GM18951 (cell line): ENCODE measurements around the gene GDAP2.

ENCODE experiments used
- POLR2A ChIP-seq: IDR thresholded peaks from 4 replicates; pipeline ENCODE4 v1.6.1; 2011; ENCODE audit warnings: mild to moderate bottlenecking; ENCODE audit not compliant: insufficient read length, insufficient read depth; ENCODE audit errors: extremely low read depth
- in situ Hi-C: fragments of 300-500 bp; cut with MboI; formaldehyde crosslinking; loops from one replicate; pipeline ENCODE4 v1.12.0; 2022; ENCODE audit warnings: low sequenced_read_pairs, mixed read lengths, inconsistent platforms; ENCODE audit not compliant: unreplicated experiment

GDAP2 gene

GRCh38 chr1:117821774-117822482 is 107.5 kb downstream of the GDAP2 start:
- no peak for TF ChIP-seq POLR2A
- in situ Hi-C loops = no loop called here

DNA sequence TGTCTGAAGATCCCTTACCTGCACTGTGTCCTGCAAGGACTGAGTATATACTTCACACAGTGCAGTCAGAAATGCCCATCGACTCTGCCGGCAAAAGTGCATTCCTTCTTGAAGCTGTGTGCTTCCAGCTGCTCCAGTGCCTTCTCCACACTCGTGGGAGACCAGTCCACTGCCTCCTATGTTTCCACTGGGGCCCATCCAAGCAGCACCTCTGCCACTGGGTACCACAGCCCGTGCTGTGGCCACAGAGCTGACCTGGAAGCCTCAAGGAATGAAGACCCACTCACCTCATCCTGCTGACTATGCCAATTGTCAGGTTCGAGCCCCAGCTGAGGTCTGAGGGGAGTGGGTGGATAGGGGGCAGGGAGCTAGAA is 108.1 kb downstream of the GDAP2 start:
- TF ChIP-seq POLR2A = no peak
- in situ Hi-C loops = no loop called here

DNA sequence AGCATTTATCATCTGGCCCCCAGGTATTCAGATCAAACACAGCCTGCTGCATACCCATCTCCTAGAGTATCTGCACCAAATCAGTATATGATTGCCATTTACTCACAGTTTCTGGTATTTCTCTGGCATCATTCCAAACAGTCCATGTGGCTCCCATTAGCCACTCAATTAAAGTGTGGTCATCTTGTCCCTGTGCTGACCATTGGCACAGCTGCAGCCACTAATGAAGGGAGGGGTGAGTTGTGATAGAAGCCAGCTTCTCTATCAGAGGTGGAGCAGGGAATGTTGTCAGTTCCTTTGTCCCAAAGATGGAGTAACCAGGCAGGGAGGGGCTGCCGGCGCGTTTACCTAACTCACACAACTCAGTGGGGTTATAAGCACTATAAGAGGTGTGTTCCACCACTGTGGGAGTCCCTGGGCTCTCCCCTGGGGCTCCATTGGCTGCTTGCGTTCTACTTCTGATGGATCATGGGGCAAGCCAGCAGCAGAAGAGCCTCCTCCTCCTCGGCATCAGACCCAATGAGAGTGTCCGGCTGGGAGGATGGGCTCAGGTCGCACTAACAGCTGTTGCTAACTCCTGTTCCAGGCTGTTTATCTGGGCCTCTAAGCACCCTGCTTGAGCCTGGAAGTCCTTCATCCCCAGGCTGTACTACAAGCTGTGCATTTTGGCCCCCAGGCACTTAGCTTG is 108.6 kb downstream of the GDAP2 start:
- in situ Hi-C loops = no loop called here
- TF ChIP-seq POLR2A = no peak

DNA sequence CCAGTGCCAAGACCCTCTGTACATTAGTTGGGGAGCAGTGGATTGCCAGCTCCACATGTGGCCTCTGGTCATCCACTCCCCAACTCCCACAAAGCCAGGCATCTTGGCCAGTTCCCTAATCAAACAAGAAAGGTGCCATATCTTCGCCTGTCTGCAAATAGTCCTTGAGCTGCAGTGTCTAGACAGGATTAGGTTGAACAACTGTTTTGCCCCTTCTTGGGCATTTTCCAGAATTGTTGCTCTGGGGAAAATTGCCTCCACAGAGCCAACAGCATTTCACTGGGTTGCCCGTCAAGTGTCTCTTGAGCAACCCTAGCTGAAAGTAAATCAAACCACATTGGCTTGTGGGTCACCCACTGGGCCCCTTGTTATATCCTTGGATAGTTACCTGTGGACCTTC is 109.3 kb downstream of the GDAP2 start:
- in situ Hi-C loops = no loop called here
- no peak for TF ChIP-seq POLR2A

- no peak for TF ChIP-seq POLR2A
- in situ Hi-C loops = no loop called here
Measured at GRCh38 chr1:117819301-117819700, 110.1 kb downstream of the GDAP2 start.

DNA sequence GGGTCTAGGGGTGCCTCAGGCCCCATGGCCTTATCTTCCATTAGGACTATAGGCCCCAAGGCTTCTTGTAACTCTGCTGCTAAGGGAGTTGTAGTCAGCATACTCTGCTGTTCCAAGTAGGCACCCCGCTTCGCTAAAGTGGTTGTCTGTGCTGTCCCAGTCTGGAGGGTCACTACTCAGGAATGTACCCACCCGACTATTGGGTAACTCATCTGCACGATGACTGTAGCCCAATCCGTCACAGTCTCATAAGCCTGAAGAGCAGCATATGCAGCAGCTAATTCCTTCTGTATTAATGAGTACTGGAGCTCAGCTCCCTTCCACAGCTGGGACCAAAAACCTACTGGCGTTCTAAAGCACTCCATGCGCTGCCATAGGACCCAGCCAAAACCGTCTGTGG is 111.0 kb downstream of the GDAP2 start:
- in situ Hi-C loops = no loop called here
- TF ChIP-seq POLR2A = no peak

GRCh38 chr1:117817629-117818028 is 111.8 kb downstream of the GDAP2 start:
- in situ Hi-C loops = no loop called here
- no peak for TF ChIP-seq POLR2A

- no peak for TF ChIP-seq POLR2A
Measured at GRCh38 chr1:117815926-117816325, 113.5 kb downstream of the GDAP2 start.

GRCh38 chr1:117814856-117815797 is 114.3 kb downstream of the GDAP2 start:
- TF ChIP-seq POLR2A = no peak
- in situ Hi-C loops = no loop called here

More at GRCh38 chr1:117815926-117816325, 113.5 kb downstream of the GDAP2 start:
- in situ Hi-C loops = no loop called here
